Thymus (tissue), 11 donors: ENCODE results near the gene HAUS1. TPM values are rescaled to one million over a fixed set of nuclear protein-coding genes. Genes with fewer than 3 reads are reported as not detected.
A peak's percentile ranks its signal among the peaks of the same experiment; 100 is the strongest.

ENCODE experiments used
- DNase-seq, 9 donors: peaks; one replicate each; pipeline ENCODE4 v3.0.0-alpha.2; 2013; ENCODE audit warnings: low spot score in 9 of 9, low read depth in 6 of 9, missing footprints in 1 of 9
- H3K27ac ChIP-seq, 2 donors: one replicate each; pipeline ENCODE4 v1.5.1; 2013; ENCODE audit warnings: control low read depth in 1 of 2, low read depth in 1 of 2, low read length in 1 of 2, mild to moderate bottlenecking in 1 of 2, moderate library complexity in 1 of 2
- H3K27me3 ChIP-seq, 2 donors: one replicate each; pipeline ENCODE4 v1.5.1; 2013; ENCODE audit warnings: low read length in 1 of 2; ENCODE audit not compliant: control insufficient read depth in 2 of 2, insufficient read depth in 1 of 2
- H3K36me3 ChIP-seq, 2 donors: one replicate each; pipeline ENCODE4 v1.5.1; 2013; ENCODE audit warnings: low read length in 1 of 2, mild to moderate bottlenecking in 1 of 2, moderate library complexity in 1 of 2; ENCODE audit not compliant: control insufficient read depth in 2 of 2, insufficient read depth in 2 of 2
- H3K4me1 ChIP-seq, 2 donors: one replicate each; pipeline ENCODE4 v1.5.1; 2013; ENCODE audit warnings: low read length in 2 of 2; ENCODE audit not compliant: control insufficient read depth in 2 of 2, insufficient read depth in 2 of 2
- H3K4me3 ChIP-seq, 2 donors: one replicate each; pipeline ENCODE4 v1.5.1; 2013; ENCODE audit warnings: low read length in 2 of 2, control low read depth in 1 of 2, mild to moderate bottlenecking in 1 of 2
- H3K9me3 ChIP-seq, 2 donors: one replicate each; pipeline ENCODE4 v1.5.1; 2013; ENCODE audit warnings: low read length in 1 of 2, mild to moderate bottlenecking in 1 of 2; ENCODE audit not compliant: control insufficient read depth in 2 of 2, insufficient read depth in 1 of 2
- WGBS: extraction: QIAGEN DNeasy Blood & Tissue Kit; methylation state at CpG from one replicate; pipeline ENCODE4 v1.1.7; 2013; 5-methylcytosine and 5-hydroxymethylcytosine counted together
- polyA plus RNA-seq: library from polyadenylated mRNA; stranded (reverse); fragments of 200-250 nt; gene quantifications from one replicate; pipeline ENCODE4 v1.2.3, GENCODE V29; 2013
- total RNA-seq: library from RNA; stranded (reverse); fragments of 120-200 nt; gene quantifications from one replicate; pipeline ENCODE4 v1.2.4, GENCODE V29; 2013
- donor health status: healthy.

Gene HAUS1
- total and polyA plus RNA-seq, 2 donors, result 45.7 to 72.9 TPM

GRCh38 chr18:46133534-46133933, 29.3 kb downstream of the HAUS1 start:
- no peak for DNase-seq
- Histone ChIP-seq H3K4me3 (no peak overlapping the region), H3K9me3 (no peaks in the 10 kb centered on the region), H3K4me1 (no peaks in the 10 kb centered on the region), H3K27ac (no peak overlapping the region), H3K36me3 (peaks cover 8 to 23% of the 10 kb centered on the region in 2 donors), H3K27me3 (no peaks in the 10 kb centered on the region)
- 98% methylated on average over 3 of the region's 3 CpGs for WGBS

- no peak for DNase-seq
- 63% methylated on average over 9 of the region's 9 CpGs for WGBS
- peaks cover under 1 to 8% of the 10 kb centered on the region in 2 donors for H3K36me3 ChIP-seq
- H3K4me3 ChIP-seq, result no peak overlapping the region
- no peaks in the 10 kb centered on the region for H3K27me3 ChIP-seq
- no peaks in the 10 kb centered on the region for H3K9me3 ChIP-seq
- H3K27ac ChIP-seq, result no peak overlapping the region
- no peaks in the 10 kb centered on the region for H3K4me1 ChIP-seq
These were observed 30.9 kb downstream of the HAUS1 start for GRCh38 chr18:46134920-46135675.

GRCh38 chr18:46140173-46140572, 36.0 kb downstream of the HAUS1 start:
- DNase-seq, result no peak
- H3K4me3 ChIP-seq, result no peak overlapping the region
- no peak overlapping the region for H3K27ac ChIP-seq
- no peaks in the 10 kb centered on the region for H3K9me3 ChIP-seq
- H3K4me1 ChIP-seq, result no peaks in the 10 kb centered on the region
- no peaks in the 10 kb centered on the region for H3K27me3 ChIP-seq
- H3K36me3 ChIP-seq, result no peaks in the 10 kb centered on the region
- 97% methylated on average over 4 of the region's 4 CpGs for WGBS

GRCh38 chr18:46141199-46141598, 37.0 kb downstream of the HAUS1 start:
- Histone ChIP-seq H3K4me1 (no peaks in the 10 kb centered on the region), H3K9me3 (no peaks in the 10 kb centered on the region), H3K36me3 (no peaks in the 10 kb centered on the region), H3K27me3 (no peaks in the 10 kb centered on the region), H3K27ac (no peak overlapping the region), H3K4me3 (no peak overlapping the region)
- WGBS, result 97% methylated on average over 4 of the region's 4 CpGs
- DNase-seq, result no peak

GRCh38 chr18:46148810-46149209, 44.6 kb downstream of the HAUS1 start:
- peak in 5 of 9 donors; percentile 29 to 71 (median 57) for DNase-seq
- Histone ChIP-seq H3K36me3 (no peaks in the 10 kb centered on the region), H3K27ac (no peak overlapping the region), H3K9me3 (no peaks in the 10 kb centered on the region), H3K27me3 (no peaks in the 10 kb centered on the region), H3K4me3 (no peak overlapping the region), H3K4me1 (peaks cover 0 to 5% of the 10 kb centered on the region in 2 donors)
- WGBS, result 26% methylated on average over 2 of the region's 2 CpGs

GRCh38 chr18:46152436-46152807, 48.2 kb downstream of the HAUS1 start:
- H3K27ac ChIP-seq, result no peak overlapping the region
- WGBS, result 93% methylated on average over 7 of the region's 7 CpGs
- no peaks in the 10 kb centered on the region for H3K27me3 ChIP-seq
- no peak for DNase-seq
- no peaks in the 10 kb centered on the region for H3K9me3 ChIP-seq
- H3K4me1 ChIP-seq, result peaks cover 0 to 24% of the 10 kb centered on the region in 2 donors
- H3K4me3 ChIP-seq, result no peak overlapping the region
- H3K36me3 ChIP-seq, result no peaks in the 10 kb centered on the region

- Histone ChIP-seq H3K27me3 (no peaks in the 10 kb centered on the region), H3K9me3 (no peaks in the 10 kb centered on the region), H3K4me1 (peaks cover 0 to 24% of the 10 kb centered on the region in 2 donors), H3K36me3 (no peaks in the 10 kb centered on the region), H3K4me3 (no peak overlapping the region), H3K27ac (no peak overlapping the region)
- no peak for DNase-seq
- 78% methylated on average over 8 of the region's 8 CpGs for WGBS
These were observed 48.8 kb downstream of the HAUS1 start for GRCh38 chr18:46152808-46153617.

GRCh38 chr18:46155641-46156051, 51.5 kb downstream of the HAUS1 start:
- DNase-seq, result peak in 2 of 9 donors; percentile 14 to 47
- peaks cover 0 to 25% of the 10 kb centered on the region in 2 donors for H3K4me1 ChIP-seq
- no peaks in the 10 kb centered on the region for H3K9me3 ChIP-seq
- no peaks in the 10 kb centered on the region for H3K27me3 ChIP-seq
- 17% methylated on average over 2 of the region's 2 CpGs for WGBS
- H3K4me3 ChIP-seq, result no peak overlapping the region
- peak overlapping the region in 1 of 2 donors; percentile 55 for H3K27ac ChIP-seq
- no peaks in the 10 kb centered on the region for H3K36me3 ChIP-seq

GRCh38 chr18:46156124-46156745, 52.0 kb downstream of the HAUS1 start:
- 69% methylated on average over 3 of the region's 3 CpGs for WGBS
- no peak overlapping the region for H3K4me3 ChIP-seq
- no peaks in the 10 kb centered on the region for H3K27me3 ChIP-seq
- DNase-seq, result no peak
- H3K9me3 ChIP-seq, result no peaks in the 10 kb centered on the region
- H3K4me1 ChIP-seq, result peaks cover 0 to 25% of the 10 kb centered on the region in 2 donors
- peak overlapping the region in 1 of 2 donors; percentile 55 for H3K27ac ChIP-seq
- no peaks in the 10 kb centered on the region for H3K36me3 ChIP-seq
